ENCODE data around the gene ACKR2.

ACKR2 gene, protein sequence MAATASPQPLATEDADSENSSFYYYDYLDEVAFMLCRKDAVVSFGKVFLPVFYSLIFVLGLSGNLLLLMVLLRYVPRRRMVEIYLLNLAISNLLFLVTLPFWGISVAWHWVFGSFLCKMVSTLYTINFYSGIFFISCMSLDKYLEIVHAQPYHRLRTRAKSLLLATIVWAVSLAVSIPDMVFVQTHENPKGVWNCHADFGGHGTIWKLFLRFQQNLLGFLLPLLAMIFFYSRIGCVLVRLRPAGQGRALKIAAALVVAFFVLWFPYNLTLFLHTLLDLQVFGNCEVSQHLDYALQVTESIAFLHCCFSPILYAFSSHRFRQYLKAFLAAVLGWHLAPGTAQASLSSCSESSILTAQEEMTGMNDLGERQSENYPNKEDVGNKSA

DNA sequence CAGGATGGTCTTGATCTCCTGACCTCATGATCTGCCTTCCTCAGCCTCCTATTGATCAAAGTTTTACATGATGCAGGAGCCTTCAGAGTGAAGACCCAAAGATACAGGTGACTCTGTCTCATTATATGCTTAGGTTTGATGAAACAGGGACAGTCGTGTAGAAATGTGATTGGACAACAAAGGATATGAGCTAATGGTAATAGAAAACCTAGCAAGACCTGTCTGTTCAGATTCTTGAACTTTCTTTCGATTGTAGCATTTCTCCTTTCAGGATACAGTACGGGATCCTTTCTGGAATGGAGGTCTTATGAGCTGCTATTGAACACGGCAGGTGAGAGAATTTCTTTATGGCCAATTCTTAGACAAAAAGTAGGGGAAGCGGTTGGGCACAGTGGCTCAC lies at the start of gene ACKR2:
Gene ACKR2, plus strand, starts transcription at position 244 of the 400 bp plus-strand sequence. CDS start 55,058 bp downstream, outside the sequence.
- DNase-seq (ENCODE audit: low read depth in 3 of 3) = no peak

DNA sequence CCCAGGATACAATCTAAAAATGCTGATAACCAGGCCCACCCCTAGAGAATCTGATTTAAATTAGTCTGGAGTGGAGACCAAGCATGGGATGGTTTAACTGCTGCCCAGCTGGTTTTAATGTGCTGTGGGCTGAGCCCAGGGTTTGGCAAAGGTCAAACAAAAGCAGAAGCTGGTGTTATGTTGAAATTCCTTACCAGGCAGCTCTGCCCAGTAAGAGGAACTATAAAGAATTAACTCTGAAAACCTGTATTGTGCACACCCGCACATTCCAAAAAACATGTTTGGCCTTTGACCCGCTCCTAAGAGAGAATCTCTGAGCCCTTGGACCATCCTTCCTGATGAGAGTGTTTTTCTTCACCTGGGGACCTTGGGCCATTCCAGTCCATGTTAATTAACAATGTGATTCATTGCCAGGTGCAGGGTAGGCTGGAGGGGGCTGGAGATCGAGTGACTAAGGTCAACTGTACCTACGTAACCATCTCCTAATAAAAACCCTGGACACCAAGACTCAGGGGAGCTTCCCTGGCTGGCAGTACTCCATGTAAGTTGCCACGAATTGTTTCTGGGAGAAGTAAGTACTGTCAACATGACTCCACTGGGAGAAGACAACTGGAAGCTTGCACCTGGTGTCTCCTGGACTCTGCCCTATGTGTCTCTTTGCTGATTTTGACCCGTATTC lies 47.1 kb upstream of the ACKR2 start:
- no peak for DNase-seq (ENCODE audit: low read depth in 3 of 3)

DNA sequence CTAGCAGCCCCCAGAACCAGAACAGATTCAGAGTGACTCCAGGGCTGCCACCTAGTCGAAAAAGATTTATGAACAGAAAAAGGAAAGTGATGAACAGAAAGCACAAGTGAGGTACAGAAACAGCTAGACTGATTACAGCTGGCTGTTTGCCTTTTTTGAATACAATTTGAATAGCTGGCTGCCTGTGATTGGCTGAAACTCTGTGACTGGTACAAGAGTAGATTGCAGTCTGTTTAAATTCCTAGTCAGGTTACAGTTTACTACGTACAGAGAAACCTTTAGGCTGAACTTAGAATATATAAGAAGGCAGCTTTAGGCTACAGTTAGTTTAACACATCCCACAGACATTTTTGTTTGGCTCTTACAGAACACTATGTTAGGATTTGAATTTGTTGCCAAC lies 46.2 kb upstream of the ACKR2 start:
- no peak for DNase-seq (ENCODE audit: low read depth in 3 of 3)

DNA sequence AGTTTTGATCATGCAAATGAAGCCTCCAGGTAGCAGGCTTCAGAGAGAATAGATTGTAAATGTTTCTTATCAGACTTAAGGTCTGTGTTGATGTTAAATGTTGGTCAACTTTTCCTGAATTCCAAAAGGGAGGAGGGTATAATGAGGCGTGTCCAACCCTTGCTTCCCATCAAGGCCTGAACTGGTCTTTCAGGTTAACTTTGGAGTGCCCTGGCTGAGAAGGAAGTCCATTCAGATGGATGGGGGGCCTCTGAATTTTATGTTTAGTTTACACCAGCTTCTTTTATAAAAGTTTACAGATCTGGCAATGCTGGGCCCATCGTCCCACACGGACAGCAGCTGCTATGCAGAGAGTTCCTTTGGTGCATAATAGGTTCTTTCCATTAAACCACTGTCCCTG lies 45.1 kb upstream of the ACKR2 start:
- no peak for DNase-seq (ENCODE audit: low read depth in 3 of 3)

DNA sequence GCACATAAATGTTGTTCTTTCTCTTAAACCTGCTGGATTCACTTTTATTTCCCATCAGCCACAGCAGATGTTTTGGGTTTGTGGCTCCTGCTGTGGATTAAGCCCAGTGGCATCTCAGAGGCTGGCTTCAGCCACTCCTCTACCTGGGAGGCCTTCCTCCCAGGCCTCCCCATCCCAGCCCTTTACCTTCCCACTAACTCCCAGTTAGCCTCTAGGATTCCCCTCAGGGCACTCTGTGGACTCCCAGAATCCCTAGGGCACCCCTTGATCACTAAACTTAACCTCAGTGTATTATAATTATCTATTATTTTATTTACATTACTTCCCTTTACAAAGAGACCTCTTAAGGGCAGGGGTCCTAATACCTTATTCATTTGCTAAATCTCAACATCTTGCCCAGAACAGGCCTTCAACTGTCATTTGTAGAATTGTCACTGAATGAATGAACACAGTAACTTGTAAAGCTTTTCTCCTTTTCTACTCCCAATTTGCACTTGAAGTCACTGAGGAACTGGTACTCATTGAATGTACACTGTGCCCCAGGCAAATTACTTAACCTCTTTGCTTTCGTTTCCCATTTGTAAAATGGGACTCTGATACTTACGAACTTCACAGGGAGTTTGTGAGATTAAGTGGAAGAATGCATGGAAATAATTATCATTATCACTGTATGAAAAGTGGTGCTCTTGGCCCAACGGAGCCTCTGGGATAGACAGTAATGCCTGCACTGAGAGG lies 44.5 kb upstream of the ACKR2 start:
- DNase-seq (ENCODE audit: low read depth in 3 of 3) = no peak

DNA sequence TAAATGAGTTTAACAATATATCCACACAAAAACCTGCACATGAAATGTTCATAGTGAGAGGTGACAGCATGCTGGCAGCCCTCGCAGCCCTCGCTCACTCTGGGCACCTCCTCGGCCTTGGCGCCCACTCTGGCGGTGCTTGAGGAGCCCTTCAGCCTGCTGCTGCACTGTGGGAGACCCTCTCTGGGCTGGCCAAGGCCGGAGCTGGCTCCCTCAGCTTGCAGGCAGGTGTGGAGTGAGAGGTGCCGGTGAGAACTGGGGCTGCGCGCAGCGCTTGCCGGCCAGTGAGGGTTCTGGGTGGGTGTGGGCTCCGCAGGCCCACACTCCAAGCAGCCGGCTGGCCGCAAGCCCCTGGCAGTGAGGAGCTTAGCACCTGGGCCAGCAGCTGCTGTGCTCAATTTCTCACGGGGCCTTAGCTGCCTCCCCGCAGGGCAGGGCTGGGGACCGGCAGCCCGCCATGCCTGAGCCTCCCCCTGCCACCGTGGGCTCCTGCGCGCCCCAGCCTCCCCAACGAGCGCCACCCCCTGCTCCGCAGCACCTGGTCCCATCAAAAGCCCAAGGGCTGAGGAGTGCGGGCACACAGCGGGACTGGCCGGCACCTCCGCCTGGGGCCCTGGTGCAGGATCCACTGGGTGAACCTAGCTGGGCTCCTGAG lies 39.6 kb upstream of the ACKR2 start:
- DNase-seq (ENCODE audit: low read depth in 3 of 3) = no peak

DNA sequence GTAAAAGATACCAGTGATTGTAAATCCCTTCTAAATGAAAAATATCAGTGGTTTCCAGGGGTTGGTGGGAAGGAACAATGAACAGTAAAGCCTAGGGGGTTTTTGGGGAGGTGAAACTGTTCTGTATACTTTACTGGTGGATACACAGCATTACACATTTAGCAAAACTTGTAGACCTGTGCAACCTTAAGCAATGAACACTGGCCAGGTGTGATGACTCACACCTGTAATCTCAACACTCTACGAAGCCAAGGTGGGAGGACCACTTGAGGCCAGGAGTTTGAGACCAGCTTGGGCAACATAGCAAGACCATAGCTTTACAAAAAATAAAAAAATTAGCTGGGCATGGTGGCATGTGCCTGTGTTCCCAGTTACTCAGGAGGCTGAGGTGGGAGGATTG lies 38.0 kb upstream of the ACKR2 start:
- no peak for DNase-seq (ENCODE audit: low read depth in 3 of 3)

DNA sequence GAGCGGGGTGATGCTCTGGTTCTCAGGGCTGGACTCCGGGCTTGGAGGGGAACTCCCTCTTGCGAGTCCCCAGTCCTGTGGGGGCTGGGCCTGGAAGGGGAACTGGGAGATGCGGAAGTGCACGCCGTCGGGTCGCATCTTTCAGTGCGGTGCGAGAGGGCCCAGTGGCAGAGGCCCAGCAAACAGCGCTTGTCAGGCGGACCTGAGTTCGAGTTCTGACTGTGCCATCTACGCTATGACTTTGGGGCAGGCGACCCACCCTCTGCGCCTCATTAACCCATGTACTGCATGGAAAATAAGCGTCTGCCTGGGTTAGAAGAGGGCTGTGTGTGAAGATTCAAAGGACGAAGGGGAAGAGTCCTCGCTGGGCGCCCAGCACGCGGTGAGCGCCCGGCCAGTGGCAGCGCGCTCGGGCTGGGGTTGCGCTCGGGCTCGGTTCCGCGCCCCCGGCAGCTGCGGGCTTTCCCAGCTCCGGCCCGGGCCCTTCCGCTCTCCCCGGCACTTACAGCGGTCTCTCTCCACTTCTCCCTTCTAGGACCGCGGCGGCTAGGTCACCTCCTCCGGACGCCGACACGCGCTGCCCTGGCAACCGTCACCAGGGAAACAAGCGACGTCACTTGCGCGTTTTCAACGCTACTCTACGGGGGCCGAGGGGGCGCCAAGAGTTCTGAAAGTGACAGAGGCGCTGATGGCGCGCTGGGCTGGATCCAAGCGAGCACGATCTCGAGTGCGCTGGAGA lies 36.4 kb upstream of the ACKR2 start, which contains the start of gene CCDC13:
Gene CCDC13, minus strand, starts transcription at position 584 of the 739 bp plus-strand sequence. CDS start 14,908 bp downstream, outside the sequence.
- peak; percentile 69 to 76 (median 75) for DNase-seq (ENCODE audit: low read depth in 3 of 3)

DNA sequence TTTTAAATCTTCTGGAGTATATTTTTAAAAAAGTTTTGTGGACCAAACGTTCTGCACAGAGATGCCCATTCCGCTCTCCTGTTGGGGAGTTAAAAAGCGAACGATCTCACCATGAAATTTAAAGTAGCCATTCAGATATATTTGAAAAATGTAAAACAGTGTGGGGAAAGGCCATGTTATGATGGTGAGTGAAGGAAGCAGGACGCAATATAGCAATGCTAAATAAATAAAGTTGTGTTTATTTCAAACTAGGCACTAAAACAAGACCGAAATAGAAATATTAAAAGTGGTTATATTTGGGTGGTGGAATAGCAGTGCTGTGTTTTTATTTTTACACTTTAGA lies 35.9 kb upstream of the ACKR2 start:
- no peak for DNase-seq (ENCODE audit: low read depth in 3 of 3)

DNA sequence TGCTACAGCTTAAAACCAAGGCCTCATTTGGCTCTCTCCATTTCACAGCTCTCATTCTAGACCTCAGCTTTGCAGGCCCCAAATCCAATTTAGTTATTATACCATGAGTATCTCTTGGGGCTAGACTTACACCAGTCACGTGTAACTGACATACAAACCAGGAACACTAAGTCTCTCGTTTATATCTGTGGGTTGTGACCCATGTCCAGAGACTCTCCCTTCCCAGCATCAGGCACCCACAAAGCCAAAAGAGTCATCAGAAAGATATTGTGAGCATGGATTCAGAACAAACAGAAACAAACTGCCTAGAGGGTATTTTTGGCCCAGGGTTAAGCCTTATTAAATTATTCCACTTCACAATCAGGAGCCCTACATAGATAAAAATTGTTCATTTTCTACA lies 30.6 kb upstream of the ACKR2 start:
- no peak for DNase-seq (ENCODE audit: low read depth in 3 of 3)

DNA sequence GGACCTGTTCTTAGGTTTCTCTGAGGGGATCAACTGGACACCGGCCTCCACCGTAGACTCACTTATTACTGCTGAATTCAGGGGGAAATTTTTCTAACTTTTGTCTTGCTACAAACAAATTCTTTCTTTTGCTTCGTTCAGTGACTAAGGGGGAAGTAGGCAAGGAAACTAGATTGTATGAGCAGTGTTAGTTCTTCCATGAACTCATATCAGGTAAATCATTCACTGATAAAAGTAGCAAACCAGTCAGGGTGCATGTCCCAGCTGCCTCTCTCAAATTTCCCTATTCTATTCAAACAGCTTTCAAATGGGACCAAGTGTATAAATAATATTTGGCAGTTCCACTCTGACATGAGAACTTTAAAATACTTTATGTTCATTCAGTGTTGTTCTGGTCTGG lies 28.8 kb upstream of the ACKR2 start:
- no peak for DNase-seq (ENCODE audit: low read depth in 3 of 3)

DNA sequence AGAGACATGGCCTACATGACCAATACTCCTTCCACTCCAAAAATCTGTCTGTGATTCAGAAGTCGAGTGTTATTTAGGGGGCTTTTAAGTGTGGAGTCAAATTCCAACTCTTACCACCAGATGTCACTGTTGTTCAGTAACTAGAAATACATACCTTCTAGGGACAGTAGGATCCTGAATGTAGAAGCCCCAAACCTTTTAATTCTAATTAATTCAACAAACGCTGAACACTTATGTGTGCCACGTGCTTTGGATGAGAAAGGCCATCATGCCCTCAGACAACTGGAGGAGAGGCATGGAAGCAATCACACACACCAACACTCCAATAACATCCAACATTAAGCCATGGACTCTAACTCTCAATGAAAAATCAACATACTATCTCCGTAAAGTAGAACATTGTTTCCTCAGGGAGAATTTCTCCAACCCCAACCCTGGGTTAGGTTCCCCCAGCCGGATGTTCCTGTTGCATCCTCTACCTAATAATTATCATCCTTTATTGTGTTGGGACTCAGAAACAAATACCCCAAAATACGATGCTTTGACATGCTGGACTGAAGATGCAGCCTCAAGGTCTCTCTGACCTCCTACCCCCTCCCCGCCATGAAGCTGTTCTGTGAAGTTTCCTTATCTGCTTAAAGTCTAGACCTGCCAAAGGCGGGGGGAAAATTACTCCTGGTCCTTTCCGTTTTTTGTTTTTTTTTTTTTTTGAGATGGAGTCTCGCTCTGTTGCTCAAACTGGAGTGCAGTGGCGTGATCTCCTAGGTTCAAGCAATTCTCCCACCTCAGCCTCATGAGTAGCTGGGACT lies 28.1 kb upstream of the ACKR2 start:
- DNase-seq (ENCODE audit: low read depth in 3 of 3) = no peak

DNA sequence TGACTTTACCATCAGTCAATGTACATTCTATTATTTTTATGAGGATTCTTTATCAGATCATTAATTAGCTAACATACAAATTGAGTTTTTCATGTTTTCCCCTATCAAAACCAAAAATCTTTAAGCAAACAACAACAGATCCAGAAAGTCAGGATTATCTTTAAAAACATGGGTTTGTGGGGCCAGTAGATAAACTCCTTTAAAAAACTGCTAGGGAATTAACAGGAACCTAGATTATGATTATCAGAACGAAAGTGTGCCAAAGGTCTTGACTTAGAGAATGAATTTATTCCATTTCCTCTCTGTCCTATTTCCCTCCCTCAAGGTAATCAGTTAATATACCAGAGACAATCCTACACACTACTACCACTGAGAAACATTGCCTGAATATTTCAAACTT lies 23.0 kb upstream of the ACKR2 start:
- no peak for DNase-seq (ENCODE audit: low read depth in 3 of 3)

DNA sequence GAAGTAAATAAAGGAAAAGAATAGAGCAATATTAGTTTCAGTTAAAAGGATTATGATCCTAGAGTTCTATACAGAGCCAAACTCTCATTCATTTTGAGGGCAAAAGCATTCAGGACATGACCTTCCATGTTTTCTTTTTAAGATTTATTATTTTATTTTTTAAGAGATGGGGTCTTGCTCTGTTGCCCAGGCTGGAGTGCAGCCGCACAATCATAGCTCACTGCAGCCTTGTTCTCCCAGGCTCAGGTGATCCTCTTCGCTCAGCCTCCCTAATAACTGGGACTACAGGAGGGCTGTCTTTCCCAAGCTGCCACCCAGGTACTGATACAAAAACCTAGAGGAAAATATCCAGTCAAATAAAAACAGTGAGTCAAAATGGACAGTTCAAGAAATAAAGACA lies 22.6 kb upstream of the ACKR2 start:
- no peak for DNase-seq (ENCODE audit: low read depth in 3 of 3)

DNA sequence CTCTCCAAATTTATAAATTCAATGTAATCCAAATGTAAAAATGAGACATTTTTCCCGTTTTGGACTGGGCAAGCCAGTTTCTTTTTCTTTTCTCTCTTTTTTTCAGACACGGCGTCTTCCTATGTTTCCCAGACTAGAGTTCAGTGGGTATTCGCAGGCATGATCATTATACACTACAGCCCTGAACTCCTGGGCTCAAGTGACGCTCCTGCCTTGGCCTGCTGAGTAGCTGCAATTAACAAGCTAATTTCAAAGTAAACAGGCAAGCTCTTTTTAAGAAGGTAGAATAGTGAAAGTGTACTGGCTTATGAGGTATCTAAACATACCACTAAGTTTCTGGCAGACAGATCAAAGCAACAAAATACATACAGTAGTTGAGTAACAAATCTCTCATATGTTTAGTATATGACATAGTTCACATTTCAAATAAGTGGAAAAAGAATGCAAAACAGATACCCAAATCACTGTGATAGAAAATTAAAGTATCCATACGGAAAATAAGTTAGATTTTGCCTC lies 18.5 kb upstream of the ACKR2 start:
- DNase-seq (ENCODE audit: low read depth in 3 of 3) = no peak

DNA sequence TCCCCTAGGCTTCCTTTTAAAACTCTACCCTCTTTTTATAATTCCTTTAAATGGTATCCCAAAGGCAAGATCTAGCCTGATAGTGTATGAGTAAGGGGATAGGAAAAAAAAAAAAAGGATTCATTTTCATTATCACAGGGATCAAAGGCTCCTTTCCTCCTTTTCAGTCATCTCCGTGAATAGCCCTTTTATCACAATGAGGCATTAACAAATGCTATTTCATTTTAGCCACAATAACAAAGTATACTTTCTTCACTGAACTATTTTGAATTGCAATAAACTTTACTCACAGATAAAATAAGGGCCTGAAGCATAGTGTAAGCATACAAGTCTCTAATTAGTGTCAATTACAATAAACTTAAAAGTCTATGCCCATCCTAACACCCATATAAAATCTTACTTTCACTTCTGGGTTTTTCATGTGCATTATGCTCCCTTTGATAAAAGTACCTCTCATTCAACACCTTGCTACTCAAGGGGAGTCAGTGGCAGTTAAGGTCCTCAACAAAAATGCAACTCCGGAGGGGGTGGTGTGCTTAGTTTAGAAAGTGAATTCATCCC lies 13.5 kb upstream of the ACKR2 start:
- no peak for DNase-seq (ENCODE audit: low read depth in 3 of 3)

DNA sequence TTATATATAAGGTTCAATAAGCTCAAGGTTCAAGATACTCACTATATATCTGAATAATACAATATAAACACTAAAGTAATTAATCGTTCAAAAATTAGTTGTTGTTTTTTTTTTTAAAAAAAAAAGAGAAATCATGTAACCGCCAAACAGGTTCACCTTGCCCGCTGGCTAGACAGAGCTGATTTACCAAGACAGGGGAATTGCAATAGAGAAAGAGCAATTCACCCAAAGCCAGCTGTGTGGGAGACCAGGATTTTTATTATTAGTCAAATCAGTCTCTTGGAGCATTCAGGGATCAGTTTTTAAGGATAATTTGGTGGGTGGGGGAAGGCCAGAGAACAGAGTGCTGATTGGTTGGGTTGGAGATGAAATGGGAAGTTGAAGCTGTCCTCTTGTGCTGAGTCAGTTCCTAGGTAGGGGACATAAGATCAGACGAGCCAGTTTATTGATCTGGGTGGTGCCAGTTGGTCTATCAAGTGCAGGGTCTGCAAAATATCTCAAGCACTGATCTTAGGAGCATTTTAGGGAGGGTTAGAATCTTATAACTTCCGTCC lies 12.8 kb upstream of the ACKR2 start:
- no peak for DNase-seq (ENCODE audit: low read depth in 3 of 3)

DNA sequence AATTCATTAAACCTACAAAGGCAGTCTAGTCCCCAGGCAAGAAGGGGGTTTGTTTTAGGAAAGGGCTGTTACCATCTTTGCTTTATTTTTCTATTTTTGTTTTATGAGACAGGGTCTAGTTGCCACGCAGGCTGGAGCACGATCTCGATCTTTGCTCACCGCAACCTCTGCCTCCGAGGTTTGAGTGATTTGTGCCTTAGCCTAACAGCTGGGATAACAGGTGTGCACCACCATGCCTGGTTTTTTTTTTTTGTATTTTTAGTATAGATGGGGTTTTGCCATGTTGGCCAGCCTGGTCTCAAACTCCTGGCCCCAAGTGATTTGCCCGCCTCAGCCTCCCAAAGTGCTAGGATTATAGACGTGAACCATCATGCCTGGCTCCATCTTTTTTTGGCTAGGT lies 9.9 kb upstream of the ACKR2 start:
- DNase-seq (ENCODE audit: low read depth in 3 of 3) = no peak

DNA sequence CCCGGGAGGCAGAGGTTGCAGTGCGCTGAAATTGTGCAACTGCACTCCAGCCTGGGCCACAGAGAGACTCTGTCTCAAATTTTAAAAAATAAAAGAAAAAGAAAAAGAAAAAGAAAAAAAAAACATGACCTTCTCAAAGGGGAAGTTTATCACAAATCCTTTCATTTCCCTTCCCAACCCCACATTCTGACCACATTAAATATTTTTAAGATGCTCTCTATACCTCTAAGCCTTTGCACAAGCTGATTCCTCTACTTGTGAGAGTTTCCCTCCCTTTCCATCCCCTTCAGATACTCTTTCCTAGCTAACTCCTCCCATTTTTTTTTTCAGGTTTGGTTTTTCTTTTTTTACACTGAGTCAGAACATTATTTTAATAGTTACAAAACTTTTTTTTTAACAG lies 9.0 kb upstream of the ACKR2 start:
- DNase-seq (ENCODE audit: low read depth in 3 of 3) = no peak
